Right lobe of liver (tissue), 6 donors: ENCODE data around the gene ANKFN1. TPM values are rescaled to one million over a fixed set of nuclear protein-coding genes. Genes with fewer than 3 reads are reported as not detected.

Experiments used
- ATAC-seq, 4 donors: fragments of 200-7000 bp; cut with Tn5 transposase; one replicate each; pipeline ENCODE4 v1.9.1; 2020; ENCODE audit warnings: mild to moderate bottlenecking in 4 of 4, moderate library complexity in 4 of 4
- DNase-seq, 3 donors: peaks; one replicate each; pipeline ENCODE4 v3.0.0-alpha.2; 2020
- H3K27ac ChIP-seq, 3 donors: fragments of 200-600 bp; one replicate each; pipeline ENCODE4 v1.8.0; 2022
- H3K27me3 ChIP-seq, 2 donors: fragments of 200-600 bp; one replicate each; pipeline ENCODE4 v1.8.0; 2022
- H3K36me3 ChIP-seq, 4 donors: fragments of 200-600 bp; sonication (generic) in 1 of 4; one replicate each; pipeline versions ENCODE4 v1.5.1 to v1.8.0; 2017 to 2022; ENCODE audit warnings: control low read depth in 1 of 4
- H3K4me1 ChIP-seq, 4 donors: fragments of 200-600 bp; sonication (generic) in 1 of 4; one replicate each; pipeline versions ENCODE4 v1.5.1 to v1.8.0; 2017 to 2022; ENCODE audit warnings: control low read depth in 1 of 4
- H3K4me3 ChIP-seq, 3 donors: fragments of 200-600 bp; one replicate each; pipeline ENCODE4 v1.8.0; 2022
- H3K9me3 ChIP-seq, 4 donors: fragments of 200-600 bp; sonication (generic) in 1 of 4; one replicate each; pipeline versions ENCODE4 v1.5.1 to v1.8.0; 2017 to 2022; ENCODE audit warnings: control low read depth in 1 of 4
- CTCF ChIP-seq, 4 donors: fragments of 200-600 bp in 3 of 4; fragments of 450-650 bp in 1 of 4; IDR thresholded peaks; one replicate each; pipeline versions ENCODE4 v1.5.1 to v1.8.0; 2016 to 2022; ENCODE audit warnings: antibody characterized with exemption in 4 of 4, mild to moderate bottlenecking in 2 of 4
- POLR2A ChIP-seq: fragments of 450-650 bp; IDR thresholded peaks from one replicate; pipeline ENCODE4 v1.6.1; 2017; ENCODE audit warnings: antibody characterized with exemption, mild to moderate bottlenecking
- WGBS: methylation state at CpG from one replicate; pipeline ENCODE4 v1.1.6; 2018; ENCODE audit warnings: low coverage, low lambda C conversion rate; ENCODE audit not compliant: insufficient coverage; ENCODE audit errors: missing lambda C conversion rate; 5-methylcytosine and 5-hydroxymethylcytosine counted together
- intact Hi-C, 2 donors: fragments of 100-400 bp; cut with DNase I; formaldehyde crosslinking; loops; one replicate each; pipeline versions ENCODE4 v1.11.2 to v1.14.1; 2022
- total RNA-seq, 6 experiments: library from RNA; depleted of rRNA in 2 of 6; stranded (reverse); fragments of >200 nt in 2 of 6; fragmentation: NEBNext Ultra II Directional in 3 of 6; extraction: Animal tissue kit (Norgen Biotek cat#: 25700) in 3 of 6; gene quantifications; one replicate each; pipeline versions ENCODE4 v1.1.0 to v1.2.4, GENCODE V29; 2016 to 2023
- donor health status: DM: no; HTN: yes; CAD: no.
- donor health status: DM: no; HTN: no; CAD: no.
- donor health status: DM: no; HTN: no; CAD: no.
- donor health status: DM: no; HTN: yes; CAD: no.
- donor health status: DM: no; HTN: yes; CAD: no.

ANKFN1 gene
- total RNA-seq, 6 experiments from 2014 or later: 0.11 TPM; not detected in 5

DNA sequence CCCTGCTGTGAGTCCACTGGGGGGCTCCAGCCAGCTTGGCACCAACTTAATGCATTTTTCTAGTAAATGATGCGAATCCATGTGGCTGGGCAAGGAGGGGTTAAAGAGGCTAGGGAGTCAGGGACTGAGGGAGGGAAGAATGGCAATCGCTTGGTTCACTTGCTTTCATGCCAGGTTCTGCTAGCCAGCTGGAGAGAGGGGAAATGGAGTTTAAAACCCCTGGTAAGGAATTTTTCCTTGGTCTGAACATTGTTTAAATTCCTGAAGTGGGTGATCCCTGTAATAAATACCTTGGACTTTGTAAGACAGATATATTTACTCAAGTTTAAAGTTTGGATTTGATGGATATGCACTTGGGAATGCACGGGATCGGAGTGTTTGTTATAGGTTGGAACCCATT, 22.8 kb downstream of the ANKFN1 start:
- H3K27ac ChIP-seq: no peak overlapping the region
- H3K9me3 ChIP-seq: no peaks in the 10 kb centered on the region
- ATAC-seq (no peak), DNase-seq (no peak)
- TF ChIP-seq CTCF (IDR thresholded peaks at IDR 0.05) (no peak), POLR2A (no peak)
- intact Hi-C loops: no loop called here
- H3K4me3 ChIP-seq: no peak overlapping the region
- H3K36me3 ChIP-seq: no peaks in the 10 kb centered on the region
- 54% methylated on average over 4 of the region's 4 CpGs for WGBS
- no peaks in the 10 kb centered on the region for H3K4me1 ChIP-seq
- no peaks in the 10 kb centered on the region for H3K27me3 ChIP-seq

DNA sequence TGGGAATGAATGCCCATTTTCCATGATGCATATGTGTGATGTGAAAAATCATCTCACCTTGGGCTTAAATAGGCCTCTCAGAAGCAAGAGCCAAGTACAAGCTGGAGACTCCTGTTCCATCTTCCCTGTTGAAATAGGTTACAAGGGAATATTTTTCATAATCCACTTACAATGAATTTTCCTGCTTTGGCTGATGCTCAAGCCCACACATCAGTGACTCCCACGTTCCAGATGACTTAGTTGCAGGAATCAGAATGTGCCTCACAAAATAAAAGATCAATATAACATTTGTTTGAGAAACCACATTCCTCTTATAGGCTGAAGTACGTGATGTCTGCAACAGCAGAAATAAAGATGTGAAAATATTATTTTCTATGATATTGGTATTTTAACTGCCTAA, 24.1 kb downstream of the ANKFN1 start:
- H3K36me3 ChIP-seq: no peaks in the 10 kb centered on the region
- ATAC-seq (no peak), DNase-seq (no peak)
- H3K27ac ChIP-seq: no peak overlapping the region
- no peaks in the 10 kb centered on the region for H3K4me1 ChIP-seq
- intact Hi-C loops: no loop called here
- TF ChIP-seq POLR2A (no peak), CTCF (IDR thresholded peaks at IDR 0.05) (no peak)
- no peaks in the 10 kb centered on the region for H3K9me3 ChIP-seq
- no peaks in the 10 kb centered on the region for H3K27me3 ChIP-seq
- WGBS: 63% methylated on average over 2 of the region's 2 CpGs
- no peak overlapping the region for H3K4me3 ChIP-seq

- Histone ChIP-seq H3K27ac (no peak overlapping the region), H3K4me3 (no peak overlapping the region), H3K27me3 (no peaks in the 10 kb centered on the region), H3K4me1 (no peaks in the 10 kb centered on the region), H3K9me3 (no peaks in the 10 kb centered on the region), H3K36me3 (no peaks in the 10 kb centered on the region)
- intact Hi-C loops: no loop called here
- TF ChIP-seq CTCF (IDR thresholded peaks at IDR 0.05) (no peak), POLR2A (no peak)
- DNase-seq (no peak), ATAC-seq (no peak)
- 68% methylated on average over 5 of the region's 5 CpGs for WGBS
These were observed 24.9 kb downstream of the ANKFN1 start for GRCh38 chr17:56178203-56178602.

DNA sequence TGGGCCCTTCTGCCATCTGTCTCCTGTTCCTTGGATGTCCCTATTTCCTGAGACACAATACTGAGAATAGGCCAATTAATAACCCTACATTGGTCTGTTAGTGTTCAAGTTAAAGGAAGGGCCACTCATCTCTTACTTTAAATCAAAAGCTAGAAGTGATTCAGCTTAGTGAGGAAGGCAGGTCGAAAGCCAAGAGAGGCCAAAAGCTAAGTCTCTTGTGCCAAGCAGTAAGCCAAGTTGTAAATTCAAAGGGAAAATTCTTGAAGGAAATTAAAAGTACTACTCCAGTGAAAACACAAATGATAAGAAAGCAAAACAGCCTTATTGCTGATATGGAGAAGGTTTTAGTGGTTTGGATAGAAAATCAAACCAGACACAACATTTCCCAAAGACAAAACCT, 28.8 kb downstream of the ANKFN1 start:
- intact Hi-C loops: no loop called here
- H3K9me3 ChIP-seq: no peaks in the 10 kb centered on the region
- no peaks in the 10 kb centered on the region for H3K36me3 ChIP-seq
- H3K27me3 ChIP-seq: no peaks in the 10 kb centered on the region
- TF ChIP-seq POLR2A: no peak
- no peak for TF ChIP-seq CTCF (IDR thresholded peaks at IDR 0.05)
- ATAC-seq: no peak
- no peak overlapping the region for H3K27ac ChIP-seq
- DNase-seq: no peak
- no peaks in the 10 kb centered on the region for H3K4me1 ChIP-seq
- 47% methylated on average over 1 of the region's 1 CpG for WGBS
- H3K4me3 ChIP-seq: no peak overlapping the region

GRCh38 chr17:56184650-56185049, 31.4 kb downstream of the ANKFN1 start:
- Histone ChIP-seq H3K4me1 (no peaks in the 10 kb centered on the region), H3K4me3 (no peak overlapping the region), H3K9me3 (no peaks in the 10 kb centered on the region), H3K27ac (no peak overlapping the region), H3K36me3 (no peaks in the 10 kb centered on the region), H3K27me3 (no peaks in the 10 kb centered on the region)
- intact Hi-C loops: no loop called here
- no peak for DNase-seq
- no peak for TF ChIP-seq POLR2A
- no peak for TF ChIP-seq CTCF (IDR thresholded peaks at IDR 0.05)
- ATAC-seq: no peak
- 55% methylated on average over 6 of the region's 6 CpGs for WGBS
